HEK293T (cell line): ENCODE measurements around the gene ATP6V1G2.

ENCODE experiments used
- ARNT ChIP-seq: fragments of 450-650 bp; IDR thresholded peaks from 2 replicates; pipeline ENCODE4 v1.6.1; 2017; ENCODE audit warnings: mild to moderate bottlenecking
- BHLHE40 ChIP-seq: fragments of 450-650 bp; IDR thresholded peaks from 2 replicates; pipeline ENCODE4 v1.6.1; 2016; ENCODE audit warnings: mild to moderate bottlenecking, moderate library complexity, borderline replicate concordance
- ELF4 ChIP-seq: fragments of 450-650 bp; IDR thresholded peaks from 2 replicates; pipeline ENCODE4 v1.6.1; 2017; ENCODE audit warnings: antibody characterized with exemption
- FOXA1 ChIP-seq: fragments of 450-650 bp; IDR thresholded peaks from 2 replicates; pipeline ENCODE4 v1.6.1; 2016; ENCODE audit warnings: mild to moderate bottlenecking
- FOXM1 ChIP-seq: fragments of 450-650 bp; IDR thresholded peaks from 2 replicates; pipeline ENCODE4 v1.6.1; 2017; ENCODE audit warnings: mild to moderate bottlenecking, borderline replicate concordance

- TF ChIP-seq ELF4, result no peak
- no peak for TF ChIP-seq BHLHE40
- no peak for TF ChIP-seq FOXA1
- no peak for TF ChIP-seq ARNT
- TF ChIP-seq FOXM1, result no peak
These were observed 31.2 kb upstream of the ATP6V1G2 start for GRCh38 chr6:31577579-31577966.
